ENCODE results near the gene LPO.
A peak's percentile ranks its signal among the peaks of the same experiment; 100 is the strongest.

Gene LPO

GRCh38 chr17:58306131-58306951 is 68.0 kb downstream of the LPO start:
- no peak for DNase-seq

GRCh38 chr17:58307468-58308172 is 69.2 kb downstream of the LPO start:
- no peak for DNase-seq

- no peak for DNase-seq
These were observed 70.0 kb downstream of the LPO start for GRCh38 chr17:58308173-58308984.

GRCh38 chr17:58308985-58309917 is 70.9 kb downstream of the LPO start:
- no peak for DNase-seq

GRCh38 chr17:58309918-58310259 is 71.5 kb downstream of the LPO start:
- DNase-seq: no peak

GRCh38 chr17:58310511-58311428 is 72.4 kb downstream of the LPO start:
- no peak for DNase-seq

- no peak for DNase-seq
These were observed 73.1 kb downstream of the LPO start for GRCh38 chr17:58311429-58311894.

- DNase-seq: no peak
These were observed 73.7 kb downstream of the LPO start for GRCh38 chr17:58312021-58312630.

GRCh38 chr17:58312829-58313228 is 74.4 kb downstream of the LPO start:
- no peak for DNase-seq

GRCh38 chr17:58313815-58314705 is 75.7 kb downstream of the LPO start:
- DNase-seq: no peak

- no peak for DNase-seq
These were observed 76.3 kb downstream of the LPO start for GRCh38 chr17:58314706-58315015.

GRCh38 chr17:58315281-58315711 is 76.9 kb downstream of the LPO start:
- DNase-seq: no peak

GRCh38 chr17:58315750-58316149 is 77.4 kb downstream of the LPO start:
- no peak for DNase-seq

GRCh38 chr17:58316260-58316960 is 78.0 kb downstream of the LPO start:
- no peak for DNase-seq

- DNase-seq: peak; percentile 70 to 75
These were observed 79.2 kb downstream of the LPO start for GRCh38 chr17:58317421-58318064.

GRCh38 chr17:58318065-58318481 is 79.7 kb downstream of the LPO start:
- no peak for DNase-seq

All from activated CD4-positive, alpha-beta T cell treated with anti-CD3 and anti-CD28 coated beads, Interleukin-2, amount 50 U/mL, for 4 hours (primary cell).